ENCODE data around the gene NEK11.

GRCh38 chr3:131018970-131019369, 7.7 kb upstream of the NEK11 start:
- no peak for TF ChIP-seq CTCF (conservative IDR thresholded peaks at IDR 0.05 in 1 of 2, IDR thresholded peaks at IDR 0.05 in 1 of 2; ENCODE audit: extremely low read depth in 1 of 2, insufficient read depth in 1 of 2, low read depth in 1 of 2, low read length in 2 of 2)
- no peak for TF ChIP-seq EZH2 (IDR thresholded peaks at IDR 0.05; ENCODE audit: borderline replicate concordance, low read length)
